HG02943 (cell line): Measurements from ENCODE around the gene TSHZ2.
"Not testable (repeated sequence)": the region's sequence is repeated elsewhere in the genome, so short reads cannot be mapped to it uniquely, and the experiment has no call there.

ENCODE experiments used
- ATAC-seq: cut with Tn5 transposase; IDR thresholded peaks from one replicate; pipeline ENCODE4 v1.9.1; 2021; ENCODE audit warnings: mild to moderate bottlenecking, low read depth, moderate library complexity; ENCODE audit not compliant: unreplicated experiment

The TSHZ2 gene

DNA sequence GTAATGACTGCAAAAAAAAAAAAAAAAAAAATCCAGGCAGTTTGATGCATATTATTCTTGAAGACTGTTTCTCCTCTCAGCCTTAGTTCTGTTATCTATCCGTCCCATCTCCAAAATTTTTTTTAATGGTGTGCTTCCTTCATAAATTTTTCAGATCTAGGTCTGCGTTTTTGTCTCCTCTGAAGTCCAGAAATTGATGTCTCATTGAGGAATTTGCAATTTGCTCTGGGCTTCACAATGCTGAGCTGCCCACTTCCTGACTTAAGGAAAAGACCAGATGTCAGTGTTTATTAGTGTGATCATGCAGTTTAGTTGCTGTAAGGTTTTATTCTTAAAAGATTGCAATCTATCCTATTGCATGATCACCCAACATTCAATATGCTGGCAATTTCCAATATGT is 323.9 kb downstream of the TSHZ2 start:
- no peak for ATAC-seq

DNA sequence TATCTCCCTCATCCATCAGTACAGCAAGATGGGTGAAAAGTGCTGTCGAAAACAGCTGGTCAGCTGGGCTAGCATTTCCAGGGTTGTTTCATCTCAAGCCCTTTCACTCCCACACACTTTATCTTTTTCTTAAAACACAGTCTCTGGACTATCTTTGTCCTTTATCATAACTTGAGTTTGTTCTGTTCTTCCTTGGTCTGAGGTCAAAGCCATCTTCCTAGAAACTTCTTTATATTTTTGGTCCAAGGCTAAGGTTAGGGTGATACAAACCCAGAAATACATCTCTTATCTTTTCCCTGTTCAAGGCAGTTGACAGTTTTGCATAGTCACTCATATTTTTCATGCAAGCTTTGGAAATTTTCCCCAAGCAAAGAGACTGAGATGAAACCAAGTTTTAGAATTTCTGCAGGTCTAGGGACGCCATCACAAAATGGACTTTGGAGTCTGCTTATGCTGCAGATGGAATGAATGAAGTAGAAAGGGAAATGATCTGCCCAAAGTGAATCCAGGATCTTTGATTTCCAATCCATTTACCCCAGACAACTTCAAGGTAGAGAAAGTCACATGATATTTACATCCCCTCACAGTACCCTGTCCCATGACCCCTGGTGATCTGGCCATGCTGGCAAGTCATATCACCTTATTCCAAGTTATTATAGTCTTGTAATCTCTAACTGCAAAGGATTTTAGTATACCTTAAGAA is 324.4 kb downstream of the TSHZ2 start:
- no peak for ATAC-seq

DNA sequence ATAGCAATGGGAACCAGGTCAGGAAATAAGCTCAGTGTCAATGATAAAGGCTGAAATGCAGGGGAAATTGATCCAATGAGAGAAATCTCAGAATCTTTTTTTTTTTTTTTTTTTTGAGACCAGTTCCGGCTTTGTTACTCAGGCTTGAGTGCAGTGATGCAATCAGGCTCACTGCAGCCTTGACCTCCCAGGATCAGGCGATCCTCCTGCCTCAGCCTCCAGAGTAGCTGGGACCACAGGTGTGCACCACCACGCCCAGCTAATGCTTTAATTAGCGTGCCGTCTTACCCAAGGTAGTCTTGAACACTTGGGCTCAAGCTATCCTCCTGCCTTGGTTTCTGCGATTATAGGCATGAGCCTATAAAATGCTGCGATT is 325.0 kb downstream of the TSHZ2 start:
- no peak for ATAC-seq

DNA sequence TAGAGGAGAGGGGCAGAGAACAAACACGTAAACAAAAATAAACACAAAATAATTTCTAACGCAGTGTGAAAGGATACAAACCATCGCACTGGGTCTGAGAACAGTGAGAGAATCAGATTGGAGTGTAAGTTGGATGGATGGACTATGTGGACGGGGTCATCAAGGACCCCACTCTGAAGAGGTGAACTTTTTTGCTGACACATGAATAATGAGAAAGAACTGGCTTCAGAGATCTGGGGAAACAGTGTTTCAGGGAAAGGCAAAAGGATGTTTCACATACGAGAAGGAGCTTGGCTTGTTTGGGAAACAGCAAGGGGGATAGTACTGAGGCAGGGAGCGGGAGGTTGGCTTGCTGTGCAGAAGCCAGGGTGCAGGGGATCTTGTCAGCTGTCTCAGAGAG is 326.1 kb downstream of the TSHZ2 start:
- ATAC-seq, result no peak

DNA sequence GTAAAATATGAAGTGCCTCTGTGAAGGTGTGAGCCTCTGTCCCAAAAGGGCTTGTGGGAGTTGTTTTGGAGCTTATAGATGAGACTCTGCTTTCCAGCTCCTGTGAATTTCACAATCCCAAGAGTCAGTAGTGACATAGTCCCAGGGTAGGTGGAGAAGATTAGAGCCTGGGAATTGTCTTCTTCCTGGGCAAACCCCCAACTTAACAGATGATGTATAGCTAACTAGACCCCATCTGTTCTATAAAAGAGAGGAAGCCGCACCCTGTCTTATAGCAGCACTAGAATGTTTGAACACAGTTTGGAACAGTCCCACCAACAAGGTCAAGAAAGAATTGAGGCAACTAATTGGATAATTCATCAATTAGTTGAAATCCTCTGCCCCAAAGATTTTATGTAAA is 326.8 kb downstream of the TSHZ2 start:
- ATAC-seq, result no peak

DNA sequence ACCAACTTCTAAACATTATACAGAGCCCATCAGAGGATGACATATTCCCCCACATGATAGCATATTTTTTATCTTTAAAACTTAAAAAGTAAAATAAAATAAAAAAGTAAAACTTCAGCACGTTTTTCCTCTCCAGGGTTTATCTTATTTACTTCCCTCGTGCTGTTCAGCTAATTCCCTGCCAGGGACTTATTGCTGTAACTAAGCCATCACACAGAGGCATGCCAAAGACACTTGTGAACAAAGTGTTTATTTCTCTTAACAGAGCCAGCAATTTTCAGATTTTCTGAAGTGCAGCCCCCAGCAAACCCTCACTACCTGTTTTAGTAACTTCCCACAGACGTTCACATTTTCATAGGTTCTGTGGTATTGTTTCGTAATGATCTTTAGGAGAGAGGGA is 327.7 kb downstream of the TSHZ2 start:
- no peak for ATAC-seq

DNA sequence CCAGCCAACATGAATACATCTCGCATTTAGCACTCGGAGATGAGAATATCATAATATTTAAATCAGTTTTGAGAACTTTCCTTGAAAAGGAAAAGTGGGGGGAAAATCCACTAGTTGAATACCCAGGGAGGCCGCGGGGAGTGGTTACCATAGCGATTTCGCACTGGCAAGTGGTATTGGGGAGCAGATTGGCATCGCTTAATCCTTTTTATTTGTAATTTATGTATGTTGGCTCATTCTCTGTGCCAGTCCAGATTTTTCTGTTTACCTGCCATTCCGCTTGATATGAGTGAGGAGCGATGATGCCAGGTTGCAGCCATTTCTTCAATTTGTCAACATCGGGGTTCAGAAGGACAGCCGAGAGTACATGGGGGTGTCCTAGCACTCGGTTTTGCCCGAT is 329.7 kb downstream of the TSHZ2 start:
- no peak for ATAC-seq

DNA sequence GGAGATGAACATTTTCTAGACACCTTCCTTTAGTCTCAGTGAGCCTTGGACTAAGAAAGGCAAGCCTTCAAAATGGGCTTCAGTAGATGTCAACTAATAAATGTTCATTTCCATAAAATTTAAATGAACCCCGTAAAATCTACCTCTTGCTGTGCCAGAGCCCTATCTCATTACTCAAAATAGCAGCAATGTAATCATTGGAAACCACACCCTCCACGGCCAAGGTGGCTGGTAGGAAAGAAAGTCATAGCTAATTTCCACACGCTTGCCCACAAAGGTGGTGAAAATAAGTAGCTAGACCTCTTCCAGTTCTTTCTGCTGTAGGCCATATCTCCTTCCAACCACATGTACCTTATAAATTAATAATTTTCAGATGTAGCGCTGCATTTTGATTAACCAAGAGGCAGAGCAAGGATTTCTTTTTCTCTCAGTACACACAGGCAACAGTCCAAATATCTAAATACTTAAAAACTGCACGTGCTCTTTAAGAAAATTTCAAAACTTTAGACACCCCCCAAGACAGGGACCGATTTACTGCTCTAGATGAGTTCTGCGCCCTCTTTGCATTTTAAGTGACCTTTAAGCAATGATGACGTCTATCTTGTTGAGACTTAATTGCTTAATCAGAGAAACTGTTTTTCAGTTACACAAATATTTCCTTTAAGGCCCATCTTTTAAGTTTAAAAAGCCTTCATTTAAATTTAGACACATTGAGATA is 330.7 kb downstream of the TSHZ2 start:
- ATAC-seq, result no peak

DNA sequence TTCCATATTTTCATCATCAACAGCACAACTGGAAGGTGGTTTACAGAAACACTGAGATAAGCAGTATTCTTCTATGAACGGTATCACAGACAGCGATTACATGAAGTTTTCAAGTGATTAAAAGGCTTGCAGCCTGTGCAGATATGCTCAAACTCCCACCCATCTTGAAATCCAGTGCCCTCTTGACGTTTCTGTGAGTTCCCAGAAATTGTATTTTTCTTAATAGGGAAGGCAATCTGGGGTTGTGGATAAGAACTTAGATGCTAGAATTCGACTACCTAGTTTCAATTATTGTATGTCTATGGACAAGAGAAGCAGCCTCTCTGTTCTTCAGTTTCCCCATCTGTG is 331.2 kb downstream of the TSHZ2 start:
- ATAC-seq, result no peak

DNA sequence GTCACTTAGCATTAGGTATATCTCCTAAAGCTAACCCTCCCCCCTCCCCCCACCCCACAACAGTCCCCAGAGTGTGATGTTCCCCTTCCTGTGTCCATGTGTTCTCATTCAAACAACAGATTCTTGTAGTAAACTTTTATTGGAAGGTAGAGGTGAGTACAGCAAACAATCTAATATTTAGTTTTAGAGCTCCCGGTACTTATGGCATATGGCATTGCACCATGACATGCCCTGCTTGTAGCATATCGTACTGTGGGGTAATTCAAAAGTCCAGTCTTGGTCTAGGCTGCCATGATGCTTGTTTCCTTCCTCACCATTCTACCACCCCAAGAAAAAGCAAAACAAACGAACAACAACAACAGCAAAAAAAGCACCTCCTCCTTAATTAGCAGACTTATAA is 332.0 kb downstream of the TSHZ2 start:
- no peak for ATAC-seq

DNA sequence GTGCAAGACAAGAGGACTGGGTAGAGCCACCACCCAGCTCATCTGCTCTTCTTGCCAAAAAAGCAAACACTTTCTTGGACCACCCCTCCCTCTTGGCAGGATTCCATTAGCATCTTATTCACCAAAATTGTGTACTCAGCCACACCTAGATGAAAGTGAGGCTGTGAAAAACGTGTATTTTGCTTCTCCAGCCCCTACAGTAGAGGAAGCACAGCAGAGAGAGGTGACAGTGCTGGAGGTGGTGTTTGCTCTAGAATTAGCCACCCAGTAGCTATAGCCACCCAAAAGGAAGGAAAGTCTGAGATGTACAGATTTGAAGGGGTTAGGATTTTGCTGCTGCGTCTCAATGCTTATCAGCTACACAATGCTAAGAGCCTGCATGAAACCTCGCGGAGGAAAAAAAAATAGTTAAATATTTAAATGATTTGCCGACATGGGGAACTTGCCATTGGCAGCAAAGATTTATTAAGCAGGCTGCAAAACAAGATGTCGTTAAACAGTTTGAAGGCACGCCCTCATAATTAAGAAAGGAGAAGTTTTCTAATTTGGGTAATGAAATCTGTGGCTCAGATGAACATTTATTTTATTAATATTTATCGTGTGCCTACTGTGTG is 334.1 kb downstream of the TSHZ2 start:
- no peak for ATAC-seq

DNA sequence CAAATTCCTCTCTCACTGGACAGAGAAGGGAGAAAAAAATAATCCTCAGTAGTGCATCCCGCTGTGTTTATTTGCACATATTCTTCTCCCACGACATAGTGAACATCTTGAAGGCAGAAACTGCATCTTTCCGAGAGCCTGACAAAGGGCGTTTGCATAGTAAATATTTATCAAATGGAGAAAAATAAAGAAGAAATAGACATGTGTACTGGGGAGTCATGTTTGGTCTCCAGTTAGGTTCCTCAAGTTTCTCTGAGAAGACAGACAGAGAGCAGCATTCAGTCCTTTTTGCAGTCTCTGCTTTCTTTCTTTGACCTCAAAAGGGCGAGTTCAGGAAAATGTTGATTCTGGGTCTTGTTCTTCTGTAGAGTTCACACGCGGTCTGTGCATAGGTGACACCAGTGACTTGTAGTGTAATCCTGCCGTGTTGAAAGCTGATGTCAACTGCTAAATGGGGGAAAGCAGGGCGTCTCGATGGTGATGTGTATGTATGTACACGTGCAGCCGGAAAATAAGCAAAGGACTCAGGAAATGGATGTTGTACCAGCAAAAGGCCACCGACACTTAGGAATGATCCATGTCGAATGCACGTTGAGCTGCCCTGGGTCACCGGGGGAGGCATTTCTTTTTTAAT is 335.9 kb downstream of the TSHZ2 start:
- no peak for ATAC-seq

DNA sequence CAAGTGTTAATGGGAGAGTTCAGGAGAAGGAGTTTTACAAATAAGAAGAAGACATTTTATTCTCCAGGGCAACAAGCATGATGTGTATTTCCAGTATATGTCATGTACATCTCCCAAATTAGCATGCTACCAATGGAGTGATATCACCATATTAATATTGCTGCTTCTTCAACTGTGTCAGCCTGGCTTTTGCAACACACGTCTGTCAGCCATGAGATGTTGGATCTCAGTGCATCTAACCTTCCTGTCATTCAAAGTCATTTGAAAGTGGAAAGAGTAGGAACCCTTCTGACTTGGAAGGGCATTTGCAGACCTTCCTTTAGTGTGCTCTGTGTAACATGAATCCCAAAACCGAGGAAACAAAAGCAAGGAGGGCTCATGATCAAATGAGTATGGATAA is 337.4 kb downstream of the TSHZ2 start:
- no peak for ATAC-seq

DNA sequence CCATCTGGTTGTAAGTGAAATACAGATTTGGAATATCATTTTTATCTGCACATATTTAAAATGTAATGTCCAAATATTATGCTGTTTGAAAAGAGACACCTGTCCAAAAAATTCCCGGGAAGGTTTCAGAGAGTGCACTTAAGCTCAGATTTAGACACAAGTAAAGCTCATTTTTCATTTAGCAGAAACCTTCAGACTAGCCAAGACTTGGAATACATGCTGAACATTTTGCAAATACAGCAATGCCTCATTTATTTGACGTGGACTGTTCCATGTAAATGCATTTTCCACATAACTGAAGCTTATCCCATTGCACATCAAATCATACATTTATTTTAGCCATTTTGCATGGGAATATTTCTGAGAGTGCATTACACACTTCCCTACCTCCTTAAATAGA is 340.8 kb downstream of the TSHZ2 start:
- ATAC-seq, result no peak

DNA sequence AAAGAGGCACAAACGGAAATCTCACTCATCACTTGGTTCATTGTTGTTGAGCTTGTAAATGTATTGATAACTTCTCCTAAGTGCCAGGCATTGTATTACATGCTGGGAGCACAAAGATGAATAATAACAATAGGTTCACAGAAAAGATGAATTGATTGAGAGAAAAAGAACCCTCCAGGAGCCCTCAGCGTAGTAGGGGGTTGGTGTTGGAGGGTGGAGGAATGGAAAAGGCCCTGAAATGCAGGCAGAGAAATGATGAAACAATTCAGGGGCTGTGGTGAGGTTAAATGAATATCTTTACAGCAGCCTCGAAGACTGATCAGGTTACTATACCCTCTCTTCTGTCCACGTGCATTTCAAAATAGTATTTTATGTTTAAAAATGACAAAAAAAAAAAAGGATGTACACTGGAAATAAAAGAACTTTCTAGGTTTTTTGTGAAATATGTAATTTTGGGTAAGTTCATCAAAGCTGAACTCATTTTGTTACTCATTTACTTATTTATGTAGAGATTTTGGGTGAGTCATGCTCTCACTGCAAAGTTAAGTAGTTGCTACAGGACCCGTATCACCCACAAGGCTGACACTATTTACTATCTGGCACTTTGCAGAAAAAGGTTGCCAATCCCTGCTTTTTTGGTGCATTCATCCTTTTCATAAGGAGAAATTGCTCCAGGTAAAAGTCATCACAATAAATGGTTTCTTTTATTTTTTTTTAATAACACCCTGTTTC is 344.2 kb downstream of the TSHZ2 start:
- ATAC-seq, result no peak

DNA sequence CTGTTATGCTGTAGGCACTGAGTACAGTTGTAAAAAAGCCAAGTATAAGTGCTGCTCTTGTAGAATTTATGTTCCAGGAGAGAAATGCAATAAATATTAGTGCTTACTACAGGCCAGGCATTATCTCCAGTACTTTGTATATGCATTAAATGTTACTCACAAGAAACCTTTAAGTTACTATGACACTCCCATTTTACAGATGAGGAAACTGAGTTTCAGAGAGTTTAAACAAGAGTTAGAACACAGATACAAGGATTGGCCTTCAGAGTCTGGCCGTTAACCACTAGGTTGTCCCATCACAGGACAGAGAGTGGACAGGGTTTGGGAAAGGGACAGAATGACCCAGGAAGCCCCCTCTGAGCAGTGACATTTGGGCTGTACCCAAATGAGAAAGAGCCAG is 347.0 kb downstream of the TSHZ2 start:
- ATAC-seq, result no peak

DNA sequence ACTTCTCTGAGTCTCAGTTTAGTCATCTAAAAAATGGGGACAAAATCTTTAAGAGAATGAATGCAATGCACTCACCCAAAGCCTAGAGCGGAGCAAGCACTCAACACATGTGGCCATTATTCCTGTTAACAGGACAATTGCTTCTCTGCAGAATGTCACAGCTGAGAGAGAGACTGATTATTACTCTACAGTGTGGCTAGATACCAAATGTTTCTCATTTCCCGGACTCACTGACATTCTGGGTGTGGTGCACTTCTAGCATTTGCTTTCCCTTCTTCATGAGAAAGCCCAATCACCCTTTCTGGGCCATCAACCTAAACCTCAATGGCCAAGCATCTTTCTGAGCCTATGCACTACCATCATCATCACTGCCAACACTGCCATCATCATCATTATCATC is 347.6 kb downstream of the TSHZ2 start:
- no peak for ATAC-seq

DNA sequence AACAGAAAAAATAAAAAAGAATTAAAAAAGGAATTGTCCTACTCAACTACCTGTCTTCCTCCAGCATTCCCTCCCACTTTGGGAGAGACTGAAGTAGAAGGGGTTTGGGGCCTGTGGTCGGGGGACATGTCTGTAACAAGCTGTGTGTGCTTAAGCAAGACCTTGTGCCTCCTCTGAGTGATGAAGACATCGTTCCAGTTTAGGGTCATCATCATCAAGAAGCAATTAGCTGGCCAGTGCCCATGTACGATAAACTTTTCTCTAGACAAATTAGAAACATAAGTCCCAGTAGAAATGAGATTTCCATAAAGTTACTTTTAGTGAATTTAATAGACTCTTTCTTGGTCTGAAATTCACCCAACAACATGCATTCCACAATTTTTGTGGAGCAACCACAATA is 348.5 kb downstream of the TSHZ2 start:
- no peak for ATAC-seq

DNA sequence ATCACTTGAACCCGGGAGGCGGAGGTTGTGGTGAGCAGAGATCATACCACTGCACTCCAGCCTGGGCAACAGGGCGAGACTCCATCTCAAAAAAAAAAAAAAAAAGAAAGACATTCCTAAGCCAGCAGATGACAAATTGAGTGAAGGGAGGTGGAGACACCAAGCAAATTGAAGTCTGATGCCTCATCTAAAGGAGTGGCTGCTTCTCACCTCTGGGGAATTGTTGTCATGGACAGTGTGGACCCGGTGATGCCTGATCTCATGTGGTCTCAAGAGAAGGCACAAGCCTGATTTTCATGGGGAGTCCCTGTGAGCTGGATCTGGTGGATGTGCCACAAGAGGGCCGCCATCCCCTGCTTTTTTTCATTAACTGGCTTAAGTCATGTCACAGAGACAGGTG is 349.4 kb downstream of the TSHZ2 start:
- ATAC-seq, result no peak

DNA sequence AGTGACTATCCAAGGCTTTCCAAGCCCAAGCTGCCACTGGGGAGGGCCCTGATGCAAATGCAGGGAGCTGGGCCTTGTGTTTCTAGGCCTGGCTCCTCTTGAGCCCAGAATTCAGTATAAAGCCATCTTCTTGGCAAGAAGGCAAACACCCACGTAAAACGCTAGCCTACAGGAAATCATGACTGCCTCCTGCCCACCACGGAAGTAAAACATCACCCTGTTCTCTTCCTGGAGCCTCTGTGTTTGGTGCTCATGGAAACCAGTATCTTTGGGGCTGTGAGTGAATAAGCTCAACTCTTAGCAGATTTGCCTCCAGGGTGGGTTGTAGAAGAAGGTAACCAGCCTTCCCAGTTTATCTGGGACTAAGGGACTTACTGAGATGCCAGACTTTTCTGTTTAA is 350.5 kb downstream of the TSHZ2 start:
- ATAC-seq, result no peak

DNA sequence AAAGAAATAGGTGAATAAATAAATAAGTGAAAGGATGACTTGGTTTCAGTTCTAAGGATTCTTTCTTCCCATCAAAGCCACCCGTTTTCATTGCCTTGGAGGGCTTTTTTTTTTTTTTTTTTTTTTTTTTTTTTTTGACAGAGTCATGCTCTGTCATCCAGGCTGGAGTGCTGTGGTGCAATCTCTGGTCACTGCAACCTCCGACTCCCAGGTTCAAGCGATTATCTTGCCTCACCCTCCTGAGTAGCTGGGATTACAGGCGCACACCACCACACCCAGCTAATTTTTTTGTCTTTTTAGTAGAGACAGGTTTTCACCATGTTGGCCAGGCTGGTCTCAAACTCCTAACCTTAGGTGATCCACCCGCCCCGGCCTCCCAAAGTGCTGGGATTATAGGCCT is 351.3 kb downstream of the TSHZ2 start:
- not testable (repeated sequence) for ATAC-seq
